Right lobe of liver (tissue), 4 donors: ENCODE data around the gene DBX2.

Experiments used
- CTCF ChIP-seq, 4 donors: fragments of 200-600 bp in 3 of 4; fragments of 450-650 bp in 1 of 4; IDR thresholded peaks; one replicate each; pipeline versions ENCODE4 v1.5.1 to v1.8.0; 2016 to 2022; ENCODE audit warnings: antibody characterized with exemption in 4 of 4, mild to moderate bottlenecking in 2 of 4
- POLR2A ChIP-seq: fragments of 450-650 bp; IDR thresholded peaks from one replicate; pipeline ENCODE4 v1.6.1; 2017; ENCODE audit warnings: antibody characterized with exemption, mild to moderate bottlenecking
- donor health status: DM: no; HTN: no; CAD: no.
- donor health status: DM: no; HTN: no; CAD: no.
- donor health status: DM: no; HTN: yes; CAD: no.

DNA sequence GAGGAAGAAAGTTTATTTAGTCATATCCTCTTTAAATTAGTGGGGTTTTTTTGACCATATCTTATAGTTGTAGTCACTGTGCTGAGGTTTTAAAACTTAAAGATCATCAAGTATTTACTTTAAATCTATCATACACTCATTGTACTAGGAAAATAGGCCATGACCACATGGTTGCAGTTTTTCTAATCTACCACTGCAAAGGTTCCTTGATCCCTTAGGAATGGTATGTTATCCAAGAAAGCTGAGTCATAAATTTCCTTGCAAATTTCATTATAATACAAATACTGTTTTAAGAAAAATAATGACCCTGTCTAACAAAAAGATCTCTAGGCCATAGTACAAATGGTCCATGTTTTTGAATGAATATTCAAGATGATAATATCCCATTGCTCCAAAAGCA lies 74.7 kb downstream of the DBX2 start:
- TF ChIP-seq CTCF (IDR thresholded peaks at IDR 0.05) (no peak), POLR2A (no peak)
